K562 (cell line): ENCODE results near the gene NCOA3. TPM values are rescaled to one million over a fixed set of nuclear protein-coding genes. Genes with fewer than 3 reads are reported as not detected.

Source experiments
- ATF4 ChIP-seq: fragments of 450-650 bp; formaldehyde crosslinking; IDR thresholded peaks from 2 replicates; pipeline ENCODE4 v1.4.0; 2022; ENCODE audit warnings: mild to moderate bottlenecking, moderate library complexity
- CSDE1 ChIP-seq, 2 experiments: fragments of 450-650 bp; IDR thresholded peaks; 2 replicates each; pipeline ENCODE4 v1.6.1; 2016; ENCODE audit warnings: mild to moderate bottlenecking in 1 of 2
- HMBOX1 ChIP-seq: sonication (generic); IDR thresholded peaks from 2 replicates; pipeline ENCODE4 v1.6.1; 2016
- POLR2B ChIP-seq: fragments of 450-650 bp; IDR thresholded peaks from 2 replicates; pipeline ENCODE4 v1.6.1; 2018; ENCODE audit warnings: low read depth; ENCODE audit not compliant: partially characterized antibody
- ZBTB11 ChIP-seq, 3 experiments: fragments of 200-800 bp in 1 of 3; fragments of 250-450 bp in 1 of 3; fragments of 450-650 bp in 1 of 3; sonication (Bioruptor Pico) in 1 of 3; sonication (Bioruptor generic) in 1 of 3; formaldehyde crosslinking in 1 of 3; IDR thresholded peaks; 2 replicates each; pipeline versions ENCODE4 v1.6.1 to v1.8.0; 2016 to 2022; ENCODE audit warnings: mild to moderate bottlenecking in 2 of 3, missing genetic modification characterization in 2 of 3, missing compliant biosample characterization in 1 of 3, moderate library complexity in 1 of 3
- ZNF282 ChIP-seq: sonication (generic); formaldehyde crosslinking; IDR thresholded peaks from 2 replicates; pipeline ENCODE4 v1.8.1; 2023; ENCODE audit warnings: missing genetic modification reagents
- ZNF398 ChIP-seq: fragments of 250-450 bp; sonication (Bioruptor Pico); IDR thresholded peaks from 2 replicates; pipeline ENCODE4 v1.8.0; 2021; ENCODE audit warnings: moderate library complexity, mild to moderate bottlenecking, inconsistent platforms
- polyA plus RNA-seq, 8 experiments: library from polyadenylated mRNA; depleted of rRNA in 4 of 8; stranded (reverse) in 5 of 8; unstranded in 3 of 8; fragments of >200 nt; fragmentation: Nextera tagmentation in 2 of 8; fragmentation: Illumina TruSeq in 1 of 8; extraction: Ambion mirVana in 2 of 8; extraction: Trizol in 1 of 8; gene quantifications; 2 replicates each; pipeline versions ENCODE4 v1.2.1 to v1.2.3, GENCODE V29; 2011 to 2014; ENCODE audit warnings: inconsistent platforms in 1 of 8, missing spikeins in 1 of 8
- total RNA-seq, 7 experiments: library from RNA; depleted of rRNA in 6 of 7; stranded (reverse); fragments of >200 nt in 6 of 7; fragmentation: Illumina TruSeq in 2 of 7; extraction: Trizol in 2 of 7; gene quantifications; 2 replicates each; pipeline versions ENCODE4 v1.2.1 to v1.2.3, GENCODE V29; 2011 to 2021; ENCODE audit warnings: low replicate concordance in 1 of 7

NCOA3 gene
- total and polyA plus RNA-seq, 9 of the 15 experiments (the other 6 are each of a cell fraction or from before 2014, with no cell fraction given), result 3.2 to 24.3 (median 14.4) TPM

- TF ChIP-seq HMBOX1 (peak; percentile 89), POLR2B (no peak), ATF4 (peak; percentile 85), ZBTB11 (CRISPR knock-in tag; IDR thresholded peaks at IDR 0.05) (peak in 1 of 3 experiments; percentile 72; a peak in 2 of 6 replicates), CSDE1 (IDR thresholded peaks at IDR 0.05) (no peak), ZNF398 (no peak), ZNF282 (CRISPR knock-in tag) (no peak)
- TF ChIP-seq, all 486 proteins: peak for 78
Measured at GRCh38 chr20:47606983-47607613, 105.4 kb downstream of the NCOA3 start (continued).
